ENCODE measurements around the gene SV2B.

Gene SV2B

GRCh38 chr15:91265416-91265940 is 165.4 kb downstream of the SV2B start:
- in situ Hi-C loops (cut with HindIII; ENCODE audit: low sequenced_read_pairs) = no loop called here
- TF ChIP-seq CTCF (IDR thresholded peaks at IDR 0.05; ENCODE audit: low read depth, low read length, missing control alignments) = no peak

GRCh38 chr15:91268510-91268909 is 168.5 kb downstream of the SV2B start:
- in situ Hi-C loops (cut with HindIII; ENCODE audit: low sequenced_read_pairs) = no loop called here
- peak; percentile 35 for TF ChIP-seq CTCF (IDR thresholded peaks at IDR 0.05; ENCODE audit: low read depth, low read length, missing control alignments)
- no peak overlapping the region for H3K4me3 ChIP-seq (ENCODE audit: low read depth, low read length)
- DNase-seq (ENCODE audit: low read depth) = no peak

More at GRCh38 chr15:91265416-91265940, 165.4 kb downstream of the SV2B start:
- DNase-seq (ENCODE audit: low read depth) = no peak
- H3K4me3 ChIP-seq (ENCODE audit: low read depth, low read length) = no peak overlapping the region

- TF ChIP-seq CTCF (IDR thresholded peaks at IDR 0.05; ENCODE audit: low read depth, low read length, missing control alignments) = no peak
- in situ Hi-C loops (cut with HindIII; ENCODE audit: low sequenced_read_pairs) = no loop called here
- DNase-seq (ENCODE audit: low read depth) = no peak
- no peak overlapping the region for H3K4me3 ChIP-seq (ENCODE audit: low read depth, low read length)
Observed at GRCh38 chr15:91270747-91271146, 170.7 kb downstream of the SV2B start.

- in situ Hi-C loops (cut with HindIII; ENCODE audit: low sequenced_read_pairs) = no loop called here
- TF ChIP-seq CTCF (IDR thresholded peaks at IDR 0.05; ENCODE audit: low read depth, low read length, missing control alignments) = peak; percentile 78
Observed at GRCh38 chr15:91271565-91272153, 171.6 kb downstream of the SV2B start.

GRCh38 chr15:91275844-91276243 is 175.8 kb downstream of the SV2B start:
- TF ChIP-seq CTCF (IDR thresholded peaks at IDR 0.05; ENCODE audit: low read depth, low read length, missing control alignments) = no peak
- H3K4me3 ChIP-seq (ENCODE audit: low read depth, low read length) = no peak overlapping the region
- DNase-seq (ENCODE audit: low read depth) = no peak
- in situ Hi-C loops (cut with HindIII; ENCODE audit: low sequenced_read_pairs) = no loop called here

More at GRCh38 chr15:91271565-91272153, 171.6 kb downstream of the SV2B start:
- peak; percentile 60 for DNase-seq (ENCODE audit: low read depth)
- no peak overlapping the region for H3K4me3 ChIP-seq (ENCODE audit: low read depth, low read length)

GRCh38 chr15:91278951-91279350 is 178.9 kb downstream of the SV2B start:
- TF ChIP-seq CTCF (IDR thresholded peaks at IDR 0.05; ENCODE audit: low read depth, low read length, missing control alignments) = no peak
- in situ Hi-C loops (cut with HindIII; ENCODE audit: low sequenced_read_pairs) = no loop called here

More at GRCh38 chr15:91278951-91279350, 178.9 kb downstream of the SV2B start:
- DNase-seq (ENCODE audit: low read depth) = no peak
- no peak overlapping the region for H3K4me3 ChIP-seq (ENCODE audit: low read depth, low read length)
